Suprapubic skin (tissue), 3 donors: Measurements from ENCODE around the gene ZNF584.

Source experiments
- EP300 ChIP-seq: sonication (generic); formaldehyde crosslinking; IDR thresholded peaks from one replicate; pipeline ENCODE4 v1.6.1; 2017; ENCODE audit warnings: antibody characterized with exemption
- POLR2A ChIP-seq, 2 donors: fragments of 450-650 bp; IDR thresholded peaks; one replicate each; pipeline ENCODE4 v1.6.1; 2017; ENCODE audit warnings: antibody characterized with exemption in 2 of 2, mild to moderate bottlenecking in 2 of 2, moderate library complexity in 2 of 2
- TF ChIP-seq, protein P1 (sequence below), 2 donors: fragments of 200-600 bp in 1 of 2; fragments of 450-650 bp in 1 of 2; sonication (generic) in 1 of 2; IDR thresholded peaks; one replicate each; pipeline ENCODE4 v1.5.1; 2016 to 2019; ENCODE audit warnings: antibody characterized with exemption in 2 of 2, mild to moderate bottlenecking in 1 of 2, moderate library complexity in 1 of 2

DNA sequence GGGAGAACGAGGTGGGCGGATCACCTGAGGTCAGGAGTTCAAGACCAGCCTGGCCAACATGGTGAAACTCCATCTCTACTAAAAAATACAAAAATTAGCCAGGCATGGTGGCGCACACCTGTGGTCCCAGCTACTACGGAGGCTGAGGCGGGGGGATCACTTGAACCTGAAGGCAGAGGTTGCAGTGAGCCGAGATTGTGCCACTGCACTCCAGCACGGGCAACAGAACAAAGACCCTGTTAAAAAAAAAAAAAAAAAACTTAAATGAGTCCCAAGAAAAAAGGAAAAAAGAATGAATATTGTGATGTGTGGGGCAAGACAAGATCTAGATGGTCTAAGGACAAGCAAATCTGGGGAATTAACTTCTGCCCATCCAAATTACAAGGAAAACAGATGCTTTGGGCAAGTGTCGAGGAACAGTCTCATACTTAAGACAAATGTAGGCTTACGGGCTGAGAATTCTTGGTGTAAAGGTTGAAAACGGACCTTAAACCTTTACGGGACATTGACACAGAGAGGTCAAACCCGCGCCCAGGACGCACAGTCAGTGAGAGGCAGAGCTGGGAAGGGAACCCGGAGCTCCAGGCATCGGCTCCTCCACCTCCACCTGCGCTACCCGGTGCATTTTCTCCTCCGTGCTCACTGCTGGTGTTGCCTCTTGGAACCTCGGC, 57.8 kb downstream of the ZNF584 start:
- TF ChIP-seq, protein P1, sequence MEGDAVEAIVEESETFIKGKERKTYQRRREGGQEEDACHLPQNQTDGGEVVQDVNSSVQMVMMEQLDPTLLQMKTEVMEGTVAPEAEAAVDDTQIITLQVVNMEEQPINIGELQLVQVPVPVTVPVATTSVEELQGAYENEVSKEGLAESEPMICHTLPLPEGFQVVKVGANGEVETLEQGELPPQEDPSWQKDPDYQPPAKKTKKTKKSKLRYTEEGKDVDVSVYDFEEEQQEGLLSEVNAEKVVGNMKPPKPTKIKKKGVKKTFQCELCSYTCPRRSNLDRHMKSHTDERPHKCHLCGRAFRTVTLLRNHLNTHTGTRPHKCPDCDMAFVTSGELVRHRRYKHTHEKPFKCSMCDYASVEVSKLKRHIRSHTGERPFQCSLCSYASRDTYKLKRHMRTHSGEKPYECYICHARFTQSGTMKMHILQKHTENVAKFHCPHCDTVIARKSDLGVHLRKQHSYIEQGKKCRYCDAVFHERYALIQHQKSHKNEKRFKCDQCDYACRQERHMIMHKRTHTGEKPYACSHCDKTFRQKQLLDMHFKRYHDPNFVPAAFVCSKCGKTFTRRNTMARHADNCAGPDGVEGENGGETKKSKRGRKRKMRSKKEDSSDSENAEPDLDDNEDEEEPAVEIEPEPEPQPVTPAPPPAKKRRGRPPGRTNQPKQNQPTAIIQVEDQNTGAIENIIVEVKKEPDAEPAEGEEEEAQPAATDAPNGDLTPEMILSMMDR (IDR thresholded peaks at IDR 0.05) = no peak
- TF ChIP-seq EP300 = no peak
- TF ChIP-seq POLR2A (IDR thresholded peaks at IDR 0.05) = no peak
